Natural killer cell treated with Interleukin-12 subunit alpha and Interleukin-12 subunit beta and Interleukin-15 and Interleukin-18, amount 100 ng/mL, for 72 hours (primary cell): ENCODE data around the gene VANGL2. TPM values are rescaled to one million over a fixed set of nuclear protein-coding genes. Genes with fewer than 3 reads are reported as not detected.

Experiments
- ATAC-seq, 2 donors: fragments of 150-1000 bp; cut with Tn5 transposase in 1 of 2; sonication (Bioruptor Pico), chemical (Tn5 transposase) in 1 of 2; 2 replicates each; pipeline ENCODE4 v1.10.0; 2021
- DNase-seq: peaks from one replicate; pipeline ENCODE4 v3.0.0; 2022; ENCODE audit warnings: low spot score
- H3K27ac Mint-ChIP-seq, 2 donors: 1 replicate in 1 of 2; 2 replicates in 1 of 2; pipeline ENCODE4 v1.8.0; 2022; ENCODE audit warnings: mixed read lengths in 2 of 2, mild to moderate bottlenecking in 1 of 2, moderate library complexity in 1 of 2
- H3K27me3 Mint-ChIP-seq, 2 donors: 1 replicate in 1 of 2; 2 replicates in 1 of 2; pipeline ENCODE4 v1.8.0; 2022; ENCODE audit warnings: mixed read lengths in 2 of 2
- H3K36me3 Mint-ChIP-seq: one replicate; pipeline ENCODE4 v1.8.0; 2022; ENCODE audit warnings: mixed read lengths
- H3K4me1 Mint-ChIP-seq, 2 donors: 1 replicate in 1 of 2; 2 replicates in 1 of 2; pipeline ENCODE4 v1.8.0; 2022; ENCODE audit warnings: low read depth in 2 of 2, mixed read lengths in 2 of 2, mild to moderate bottlenecking in 1 of 2
- H3K4me3 Mint-ChIP-seq: one replicate; pipeline ENCODE4 v1.8.0; 2022; ENCODE audit warnings: mixed read lengths
- H3K9me3 Mint-ChIP-seq: 2 replicates; pipeline ENCODE4 v1.8.0; 2022; ENCODE audit warnings: mixed read lengths
- total RNA-seq, 2 donors: library from RNA; stranded (reverse); gene quantifications; one replicate each; pipeline ENCODE4 v1.2.3, GENCODE V29; 2022

VANGL2 gene
- total RNA-seq, 2 donors from 2014 or later: not detected

GRCh38 chr1:160459056-160459455 is 58.7 kb downstream of the VANGL2 start:
- no peaks in the 10 kb centered on the region for H3K36me3 Mint-ChIP-seq
- ATAC-seq: no peak
- DNase-seq: no peak
- no peak overlapping the region for H3K4me3 Mint-ChIP-seq
- H3K27me3 Mint-ChIP-seq: no peaks in the 10 kb centered on the region
- peaks cover 13 to 16% of the 10 kb centered on the region in 2 donors for H3K4me1 Mint-ChIP-seq
- H3K9me3 Mint-ChIP-seq: peaks cover 4% of the 10 kb centered on the region
- H3K27ac Mint-ChIP-seq: peak overlapping the region in 1 of 2 donors; percentile 82

GRCh38 chr1:160459687-160460086 is 59.3 kb downstream of the VANGL2 start:
- Mint-ChIP-seq H3K27me3 (no peaks in the 10 kb centered on the region), H3K4me1 (peaks cover 13 to 16% of the 10 kb centered on the region in 2 donors), H3K27ac (peak overlapping the region in 1 of 2 donors; percentile 82), H3K4me3 (no peak overlapping the region), H3K9me3 (peaks cover 4% of the 10 kb centered on the region), H3K36me3 (no peaks in the 10 kb centered on the region)
- DNase-seq (no peak), ATAC-seq (no peak)

GRCh38 chr1:160460214-160460642 is 59.9 kb downstream of the VANGL2 start:
- Mint-ChIP-seq H3K27me3 (peaks cover 0 to 2% of the 10 kb centered on the region in 2 donors), H3K27ac (peak overlapping the region; percentile 59 to 82), H3K4me3 (peak overlapping the region; percentile 9), H3K9me3 (peaks cover 4% of the 10 kb centered on the region), H3K4me1 (peaks cover 13 to 18% of the 10 kb centered on the region in 2 donors), H3K36me3 (no peaks in the 10 kb centered on the region)
- DNase-seq (no peak), ATAC-seq (no peak)

- Mint-ChIP-seq H3K4me3 (peak overlapping the region; percentile 9), H3K9me3 (peaks cover 4% of the 10 kb centered on the region), H3K36me3 (no peaks in the 10 kb centered on the region), H3K4me1 (peaks cover 13 to 22% of the 10 kb centered on the region in 2 donors), H3K27me3 (peaks cover 0 to 2% of the 10 kb centered on the region in 2 donors), H3K27ac (peak overlapping the region; percentile 59 to 82)
- ATAC-seq: no peak
- no peak for DNase-seq
These were observed 60.4 kb downstream of the VANGL2 start for GRCh38 chr1:160460683-160461287.

- no peak for DNase-seq
- Mint-ChIP-seq H3K4me1 (peaks cover 18 to 34% of the 10 kb centered on the region in 2 donors), H3K36me3 (no peaks in the 10 kb centered on the region), H3K9me3 (peaks cover 4% of the 10 kb centered on the region), H3K27me3 (peaks cover 0 to 2% of the 10 kb centered on the region in 2 donors), H3K4me3 (no peak overlapping the region), H3K27ac (no peak overlapping the region)
- ATAC-seq: no peak
These were observed 64.8 kb downstream of the VANGL2 start for GRCh38 chr1:160465123-160465522.

- no peak overlapping the region for H3K4me3 Mint-ChIP-seq
- DNase-seq: no peak
- ATAC-seq: no peak
- no peak overlapping the region for H3K27ac Mint-ChIP-seq
- H3K36me3 Mint-ChIP-seq: no peaks in the 10 kb centered on the region
- peaks cover 5 to 22% of the 10 kb centered on the region in 2 donors for H3K4me1 Mint-ChIP-seq
- no peaks in the 10 kb centered on the region for H3K9me3 Mint-ChIP-seq
- H3K27me3 Mint-ChIP-seq: peaks cover 0 to 2% of the 10 kb centered on the region in 2 donors
These were observed 66.6 kb downstream of the VANGL2 start for GRCh38 chr1:160466961-160467360.

- Mint-ChIP-seq H3K9me3 (no peaks in the 10 kb centered on the region), H3K36me3 (no peaks in the 10 kb centered on the region), H3K4me3 (no peak overlapping the region), H3K4me1 (peaks cover 5 to 22% of the 10 kb centered on the region in 2 donors), H3K27me3 (peaks cover 0 to 2% of the 10 kb centered on the region in 2 donors), H3K27ac (no peak overlapping the region)
- DNase-seq: no peak
- no peak for ATAC-seq
These were observed 67.2 kb downstream of the VANGL2 start for GRCh38 chr1:160467576-160467975.

DNA sequence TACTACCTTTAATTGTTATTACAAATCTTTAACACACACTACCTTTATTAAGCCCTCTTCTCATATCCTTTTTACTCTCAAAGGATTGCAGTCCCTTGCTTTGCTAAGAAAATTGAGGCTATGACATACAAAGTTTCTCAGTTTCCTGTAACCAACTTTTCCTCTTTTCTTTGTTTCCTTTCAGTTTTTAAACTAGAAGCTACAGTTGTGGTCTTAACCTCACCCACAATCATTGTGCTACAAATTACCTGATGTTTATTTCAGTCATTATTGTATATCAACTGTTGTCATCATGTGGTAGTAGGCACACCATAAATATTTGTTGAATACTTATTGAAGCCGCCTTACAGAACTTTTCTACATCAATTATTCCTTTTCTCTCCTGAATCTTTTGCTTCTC is 70.9 kb downstream of the VANGL2 start:
- H3K27me3 Mint-ChIP-seq: no peaks in the 10 kb centered on the region
- H3K4me1 Mint-ChIP-seq: peaks cover 5 to 10% of the 10 kb centered on the region in 2 donors
- DNase-seq: no peak
- no peak for ATAC-seq
- no peaks in the 10 kb centered on the region for H3K9me3 Mint-ChIP-seq
- no peaks in the 10 kb centered on the region for H3K36me3 Mint-ChIP-seq
- H3K27ac Mint-ChIP-seq: no peak overlapping the region
- no peak overlapping the region for H3K4me3 Mint-ChIP-seq

- H3K27me3 Mint-ChIP-seq: no peaks in the 10 kb centered on the region
- H3K4me3 Mint-ChIP-seq: no peak overlapping the region
- peaks cover 5 to 9% of the 10 kb centered on the region in 2 donors for H3K4me1 Mint-ChIP-seq
These were observed 71.7 kb downstream of the VANGL2 start for GRCh38 chr1:160472112-160472511.

GRCh38 chr1:160474392-160475242 is 74.3 kb downstream of the VANGL2 start:
- DNase-seq (no peak), ATAC-seq (peak in 1 of 2 donors; percentile 79)
- Mint-ChIP-seq H3K4me3 (no peak overlapping the region), H3K27ac (no peak overlapping the region), H3K27me3 (no peaks in the 10 kb centered on the region), H3K9me3 (peaks cover 9% of the 10 kb centered on the region), H3K36me3 (peaks cover 9% of the 10 kb centered on the region), H3K4me1 (peaks cover 0 to 5% of the 10 kb centered on the region in 2 donors)

More at GRCh38 chr1:160472112-160472511, 71.7 kb downstream of the VANGL2 start:
- ATAC-seq (no peak), DNase-seq (no peak)
- no peak overlapping the region for H3K27ac Mint-ChIP-seq
- no peaks in the 10 kb centered on the region for H3K9me3 Mint-ChIP-seq
- no peaks in the 10 kb centered on the region for H3K36me3 Mint-ChIP-seq

Other genes starting within 250 kb of the VANGL2 start
- gene ATP1A4, start 249.0 kb upstream of the VANGL2 start, total RNA-seq: not detected
- not detected for gene CASQ1, start 210.0 kb upstream of the VANGL2 start, total RNA-seq
- 10 to 100 TPM; 55.7 to 63.3 TPM for gene PEA15, start 195.2 kb upstream of the VANGL2 start, total RNA-seq
- gene DCAF8, start 138.0 kb upstream of the VANGL2 start, total RNA-seq: 100 to 1,000 TPM in 1 of 2 donors, 10 to 100 TPM in 1; 86.3 to 115 TPM
- 10 to 100 TPM; 38.7 to 69.8 TPM for gene PEX19, start 115.4 kb upstream of the VANGL2 start, total RNA-seq
- gene COPA, start 57.3 kb upstream of the VANGL2 start, total RNA-seq: 100 to 1,000 TPM; 221 to 231 TPM
- 10 to 100 TPM; 92.5 to 95.9 TPM for gene NCSTN, start 57.2 kb upstream of the VANGL2 start, total RNA-seq
- gene NHLH1, start 33.5 kb upstream of the VANGL2 start, total RNA-seq: 1 to 10 TPM; 1.2 to 2.0 TPM
- 10 to 100 TPM; 10.9 to 17.7 TPM for gene SLAMF6, start 122.7 kb downstream of the VANGL2 start, total RNA-seq
- gene CD84, start 178.9 kb downstream of the VANGL2 start, total RNA-seq: 10 to 100 TPM in 1 of 2 donors, 1 to 10 TPM in 1; 3.8 to 13.4 TPM
- gene SLAMF1, start 246.5 kb downstream of the VANGL2 start, total RNA-seq: 10 to 100 TPM; 52.1 to 86.2 TPM